HT1080 (cell line): ENCODE measurements around the gene ZFAND3. TPM values are rescaled to one million over a fixed set of nuclear protein-coding genes. Genes with fewer than 3 reads are reported as not detected.

Source experiments
- DNase-seq: peaks from one replicate; pipeline ENCODE4 v3.0.0-alpha.2; 2015; ENCODE audit warnings: low read depth
- total RNA-seq: library from RNA; depleted of rRNA; stranded (reverse); fragments of >200 nt; shearing (Covaris generic); gene quantifications from 2 replicates; pipeline ENCODE4 v1.2.3, GENCODE V29; 2014

Gene ZFAND3
- total RNA-seq, 1 experiment from 2014 or later: 18.2 TPM

DNA sequence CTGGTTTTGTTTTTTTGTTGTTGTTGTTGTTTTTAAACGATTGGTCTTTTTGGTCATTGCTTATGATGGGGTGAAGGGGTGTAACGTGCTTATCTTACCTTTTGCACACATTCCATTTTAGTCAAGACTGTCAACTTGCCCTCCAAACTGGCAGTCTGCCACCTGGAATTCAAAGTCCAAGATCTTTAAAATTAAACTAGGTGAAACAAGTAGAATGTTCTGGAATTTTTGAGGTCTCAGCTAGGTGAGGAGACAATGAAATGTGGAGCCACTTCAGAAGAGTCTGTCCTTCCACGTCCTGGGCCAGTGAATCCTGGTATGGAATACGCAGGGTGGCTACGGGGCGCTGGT is 344.6 kb downstream of the ZFAND3 start:
- no peak for DNase-seq

DNA sequence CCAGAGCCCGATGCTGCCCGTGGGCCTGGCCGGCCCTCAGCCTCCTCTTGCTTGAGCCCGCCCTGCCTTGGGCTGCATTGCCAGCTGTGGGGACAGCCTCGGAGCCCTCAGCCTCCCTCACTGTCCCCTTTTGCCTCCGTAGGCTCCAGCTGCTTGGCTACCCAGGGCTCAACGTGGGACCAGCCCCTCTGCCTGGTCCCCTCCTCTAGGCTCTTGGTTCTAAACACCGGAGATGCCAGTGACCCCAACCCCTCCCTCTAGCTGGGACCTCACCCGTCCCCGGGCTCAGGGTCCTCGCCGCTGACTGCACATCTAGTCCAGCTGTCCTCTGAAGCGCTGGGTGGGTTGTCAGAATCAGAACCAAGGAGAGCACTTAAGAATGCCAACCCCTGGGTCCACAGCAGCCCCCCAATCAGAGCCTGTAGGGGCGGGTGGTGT is 345.2 kb downstream of the ZFAND3 start:
- DNase-seq: no peak

DNA sequence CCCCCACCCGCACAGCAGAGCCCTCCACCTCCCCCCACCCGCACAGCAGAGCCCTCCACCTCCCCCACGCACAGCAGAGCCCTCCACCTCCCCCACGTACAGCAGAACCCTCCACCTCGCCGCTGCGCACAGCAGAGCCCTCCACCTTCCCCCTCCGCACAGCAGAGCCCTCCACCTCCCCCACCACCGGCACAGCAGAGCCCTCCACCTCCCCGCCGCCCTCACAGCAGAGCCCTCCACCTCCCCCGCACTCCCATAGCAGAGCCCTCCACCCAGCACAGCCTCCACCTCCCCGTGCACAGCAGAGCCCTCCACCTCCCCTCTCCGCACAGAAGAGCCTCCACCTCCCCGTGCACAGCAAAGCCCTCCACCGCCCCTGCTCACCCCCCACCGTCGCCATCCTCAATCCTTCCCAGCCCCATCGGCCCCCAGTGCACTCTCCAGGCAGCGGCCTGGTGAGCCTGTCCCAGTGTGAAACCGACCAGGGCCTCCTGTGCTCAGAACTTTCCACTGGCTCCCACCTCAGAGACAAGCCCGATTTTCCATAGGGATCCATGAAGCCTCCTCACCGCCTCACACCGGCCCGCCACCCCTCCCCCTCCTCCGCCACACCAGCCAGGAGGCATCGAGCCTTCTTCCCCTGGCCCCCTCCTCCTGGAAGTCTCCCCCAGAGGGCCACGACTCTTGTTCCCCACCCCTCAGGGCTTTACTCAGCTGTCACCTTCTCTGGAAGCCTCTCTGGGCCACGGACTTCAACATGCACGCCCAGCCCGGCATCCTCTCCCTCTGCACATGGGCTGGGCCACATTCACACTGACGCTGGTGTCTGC is 347.1 kb downstream of the ZFAND3 start:
- DNase-seq: no peak

DNA sequence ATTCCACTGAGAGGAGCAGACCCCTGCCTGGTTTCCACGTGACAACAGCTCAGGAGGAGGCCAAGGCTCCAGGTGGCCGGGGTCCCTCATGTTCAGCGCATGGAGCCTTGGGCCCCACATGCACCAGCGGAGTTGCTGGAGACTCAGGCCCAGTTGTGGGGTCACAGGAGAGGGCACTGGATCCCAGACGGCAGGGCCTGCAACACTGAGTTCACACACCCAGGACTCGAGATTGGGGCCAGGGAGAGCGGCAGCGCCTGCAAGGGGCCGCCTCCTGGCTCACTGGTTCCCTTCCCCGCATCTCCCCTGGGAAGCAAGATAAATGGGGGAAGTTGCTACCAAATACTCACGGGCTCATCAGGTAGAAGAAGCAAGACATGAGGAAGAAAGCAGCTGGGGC is 348.1 kb downstream of the ZFAND3 start:
- DNase-seq: no peak

DNA sequence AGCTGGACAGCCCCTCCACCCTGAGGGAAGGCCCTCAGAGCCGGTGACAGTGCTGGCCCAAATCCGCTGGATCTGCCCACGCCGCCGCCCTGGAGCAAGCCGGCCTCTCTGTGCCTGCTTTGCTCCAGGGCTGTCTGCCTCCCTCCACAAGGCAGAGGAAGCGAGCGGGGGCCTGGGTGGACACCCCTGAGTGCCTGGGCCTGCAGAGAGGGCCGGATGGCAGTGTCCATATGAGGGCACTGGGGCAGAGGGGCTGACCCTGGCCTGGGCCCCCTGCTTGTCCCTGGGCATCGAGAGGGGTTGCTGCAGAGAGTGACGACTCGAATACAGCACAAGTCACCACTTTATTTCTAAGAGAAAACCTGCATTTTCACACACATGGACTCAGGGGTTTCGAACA is 348.6 kb downstream of the ZFAND3 start:
- no peak for DNase-seq

DNA sequence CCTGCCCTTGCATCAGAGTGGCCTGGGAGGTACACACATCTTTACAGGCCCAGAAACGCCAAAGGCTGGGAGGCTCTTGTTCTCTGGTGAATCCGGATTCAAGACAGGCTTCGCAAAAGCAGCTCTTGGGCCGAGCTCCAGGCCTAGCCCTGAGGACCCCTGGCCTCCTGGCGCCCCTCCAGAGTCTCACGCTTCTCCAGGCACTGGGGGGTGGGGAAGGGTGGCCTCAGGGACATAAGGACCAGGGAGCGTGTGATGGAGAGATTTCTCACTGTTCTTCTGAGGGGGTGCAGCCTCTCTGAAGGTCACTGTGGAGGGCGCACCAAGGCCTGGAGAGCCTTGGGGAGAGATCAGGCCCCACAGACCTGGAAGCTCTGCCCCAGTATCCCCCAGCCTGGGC is 349.2 kb downstream of the ZFAND3 start:
- no peak for DNase-seq

DNA sequence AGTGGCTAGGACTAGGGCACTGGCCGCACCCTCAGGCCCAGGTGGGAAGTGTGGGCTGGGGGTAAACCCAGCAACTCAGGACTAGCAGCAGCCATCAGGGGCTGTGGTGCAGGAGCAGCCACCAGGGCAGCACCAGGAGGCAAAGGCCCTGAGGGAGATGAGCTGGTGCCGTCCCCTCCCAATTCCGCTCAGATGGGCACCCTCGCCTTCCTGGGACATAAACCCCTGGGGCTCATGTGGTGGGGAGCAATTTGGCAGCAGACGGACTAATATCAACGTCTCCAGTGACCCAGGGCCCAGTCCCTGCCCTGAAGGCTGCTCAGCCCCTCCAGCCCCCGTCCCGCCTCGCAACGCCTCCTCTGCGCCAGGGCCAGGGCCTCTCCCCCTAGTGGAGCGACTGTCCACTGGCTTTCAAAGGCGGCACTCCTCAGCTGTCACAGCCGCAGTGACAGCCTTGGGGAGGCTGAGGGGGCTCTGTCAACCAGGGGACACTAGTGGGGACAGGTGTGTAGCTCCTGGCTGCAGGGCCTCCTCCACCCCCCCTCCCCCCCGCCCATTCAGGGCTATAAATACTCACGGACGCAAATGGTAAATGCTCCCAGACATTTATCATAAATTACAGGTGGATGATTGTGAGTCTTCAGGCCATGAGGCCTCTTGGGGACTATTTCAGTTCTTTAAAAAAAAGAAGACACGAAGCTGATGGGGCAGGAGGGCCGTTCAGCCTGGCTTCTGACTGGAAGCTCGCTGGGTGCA is 349.9 kb downstream of the ZFAND3 start:
- DNase-seq: no peak

DNA sequence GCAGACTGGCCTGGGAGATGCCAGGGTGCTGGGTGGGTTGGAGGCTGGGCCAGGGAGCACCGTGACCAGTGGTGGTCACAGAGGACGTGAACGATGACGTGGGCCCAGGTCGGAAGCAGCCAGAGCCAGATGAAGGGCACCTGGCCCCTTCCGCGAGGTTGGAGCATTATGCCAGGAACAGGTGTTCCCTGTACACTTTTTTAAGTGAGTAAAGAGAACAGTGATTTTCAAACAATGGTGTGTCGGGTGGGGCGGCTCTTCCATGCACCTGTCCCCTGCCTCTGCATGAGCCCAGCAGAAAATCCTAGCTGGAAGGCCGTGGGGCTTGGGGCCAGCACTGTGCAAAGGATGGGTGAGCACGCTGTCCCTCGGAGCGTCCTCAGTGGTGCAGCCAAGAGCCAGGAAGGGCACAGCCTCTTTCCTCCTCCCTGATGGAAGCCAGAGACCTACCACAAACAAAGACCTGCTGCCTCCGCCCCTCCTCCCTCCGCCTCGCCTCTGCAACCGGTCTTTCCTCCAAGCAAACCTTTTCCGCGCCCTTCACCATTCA is 350.5 kb downstream of the ZFAND3 start:
- DNase-seq: no peak

DNA sequence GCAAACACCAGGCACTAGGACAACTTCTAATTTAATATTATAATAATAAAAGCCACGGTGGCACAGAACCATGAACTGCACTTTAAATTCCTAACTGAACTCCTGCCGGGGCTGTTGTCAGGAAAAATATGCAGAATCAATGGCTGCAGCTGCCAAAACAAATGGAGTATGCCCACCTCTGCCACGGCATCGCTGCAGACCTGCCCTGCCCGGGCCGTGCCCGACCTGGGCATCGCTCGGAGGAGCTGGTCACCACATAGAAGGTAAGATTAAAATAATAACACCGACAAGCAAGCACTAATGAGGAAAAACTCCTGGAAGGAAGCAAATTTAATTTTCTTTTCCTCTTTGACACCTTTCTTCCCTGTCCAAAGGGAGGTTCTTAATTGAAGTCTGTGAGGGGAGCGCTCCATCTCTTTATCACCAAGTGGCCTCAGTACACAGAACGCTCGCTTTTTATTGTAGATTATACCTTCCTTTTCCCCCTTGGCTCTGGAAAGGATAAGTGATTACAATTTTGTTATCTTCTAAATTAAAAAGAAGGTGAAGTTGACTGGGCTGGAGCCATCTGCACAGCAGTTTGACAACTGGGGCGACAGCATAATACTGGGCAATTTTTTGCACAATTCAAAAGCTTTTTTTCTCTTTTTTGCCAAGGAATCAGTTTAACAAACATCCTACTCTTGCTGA is 351.3 kb downstream of the ZFAND3 start:
- no peak for DNase-seq

DNA sequence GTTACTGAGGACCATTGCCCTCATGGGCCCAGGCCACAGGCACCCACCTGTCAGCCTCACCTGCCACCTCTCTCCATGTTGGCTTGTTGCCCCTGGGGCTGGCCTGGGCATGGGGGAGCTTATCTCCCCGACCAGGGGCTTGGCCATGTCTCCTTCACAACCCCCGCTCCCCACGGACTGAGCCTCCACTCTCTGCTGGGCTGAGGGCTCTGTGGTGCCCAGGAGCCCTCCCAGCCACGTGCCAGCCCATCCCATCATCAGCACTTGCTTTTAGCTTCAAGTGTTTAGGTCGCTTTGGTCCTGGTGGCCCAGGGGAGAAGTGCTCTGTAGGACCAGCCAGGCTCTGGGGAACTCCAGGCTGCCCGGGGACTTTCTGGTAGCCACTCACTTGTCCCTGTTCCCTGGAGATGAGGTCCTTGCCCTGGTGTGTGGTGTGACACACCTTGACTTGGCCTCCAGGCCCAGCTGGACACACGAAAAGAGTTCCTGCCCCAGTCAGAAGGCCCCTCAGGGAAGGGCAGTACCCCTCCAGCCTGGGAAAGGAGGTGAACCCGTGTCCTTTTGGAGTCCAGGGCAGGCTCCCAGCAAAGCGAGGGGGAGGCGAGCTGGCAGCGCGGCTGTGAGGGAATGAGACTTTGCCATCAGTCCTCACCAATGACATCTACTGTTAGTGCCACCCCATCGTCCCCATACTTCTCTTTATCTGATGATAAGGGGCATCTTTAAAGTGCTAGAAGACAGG is 352.6 kb downstream of the ZFAND3 start:
- DNase-seq: no peak

DNA sequence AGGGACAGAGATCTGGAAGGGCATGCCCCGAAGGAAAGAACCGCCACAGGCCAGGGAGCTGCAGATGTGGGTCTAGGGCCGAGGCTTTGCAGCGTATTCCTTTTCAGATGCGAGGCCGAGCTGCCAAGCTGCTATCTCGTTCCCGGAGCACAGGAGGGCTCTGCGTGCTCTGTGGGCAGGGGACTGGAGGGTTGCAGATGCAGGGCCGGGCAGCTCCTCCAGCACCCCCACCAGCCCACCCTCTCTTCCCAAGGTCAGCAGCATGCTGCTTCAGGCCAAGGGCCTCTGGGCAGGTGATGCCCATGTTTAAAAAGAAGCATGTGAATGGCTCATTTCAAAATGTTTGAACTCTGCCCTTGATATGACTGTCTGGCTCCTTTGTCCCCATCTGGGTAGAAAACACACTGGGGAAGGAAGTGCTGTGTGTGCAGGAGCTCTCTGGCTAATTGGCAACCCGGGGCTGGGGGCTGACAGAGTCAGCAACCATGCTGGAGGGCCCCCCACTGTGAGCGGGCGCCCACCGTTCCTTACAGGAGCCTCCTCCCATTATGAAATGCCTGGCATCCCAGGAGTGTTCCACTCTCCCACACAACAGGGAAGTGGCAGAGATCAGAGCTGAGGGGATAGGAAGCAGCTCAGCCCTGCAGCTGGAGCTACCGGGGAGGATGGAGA is 353.3 kb downstream of the ZFAND3 start:
- DNase-seq: no peak

DNA sequence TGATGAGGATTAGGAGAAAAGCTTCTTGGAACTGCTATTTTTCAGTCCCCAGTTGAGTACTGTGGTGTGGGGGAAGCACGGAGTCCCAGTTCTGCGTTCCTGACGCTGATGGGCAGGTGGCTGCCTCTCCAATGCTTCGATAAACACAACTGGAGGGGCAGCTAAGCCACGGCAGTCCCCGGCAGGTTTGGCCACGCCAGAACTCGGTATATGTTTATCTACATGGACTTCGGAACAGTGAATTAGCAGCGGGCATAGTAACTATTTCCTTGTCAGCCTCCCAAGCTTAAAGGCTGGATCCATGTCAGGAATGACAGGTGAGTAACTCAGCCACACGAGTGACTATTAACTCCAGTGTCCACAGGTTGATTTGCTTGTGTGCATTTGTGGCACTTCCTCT is 354.4 kb downstream of the ZFAND3 start:
- DNase-seq: no peak

DNA sequence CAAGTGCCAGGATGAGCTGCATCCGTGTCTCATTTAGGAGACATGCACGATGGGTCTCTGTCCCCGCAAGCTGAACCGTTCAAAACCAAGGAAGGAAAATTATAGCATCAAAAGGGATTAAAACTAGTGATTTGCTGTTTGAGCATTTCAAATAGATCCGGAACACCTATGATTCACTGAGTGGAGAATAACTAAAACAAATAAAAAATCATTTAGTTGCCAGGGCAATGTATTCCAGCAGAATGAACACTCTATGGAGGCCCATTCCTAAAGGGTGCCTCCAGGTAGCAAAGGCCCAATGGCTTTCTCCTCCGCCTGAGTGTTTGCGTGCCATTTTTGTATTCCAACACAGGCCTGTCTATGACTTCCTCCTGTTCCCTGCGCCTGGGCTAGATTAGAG is 354.8 kb downstream of the ZFAND3 start:
- no peak for DNase-seq

DNA sequence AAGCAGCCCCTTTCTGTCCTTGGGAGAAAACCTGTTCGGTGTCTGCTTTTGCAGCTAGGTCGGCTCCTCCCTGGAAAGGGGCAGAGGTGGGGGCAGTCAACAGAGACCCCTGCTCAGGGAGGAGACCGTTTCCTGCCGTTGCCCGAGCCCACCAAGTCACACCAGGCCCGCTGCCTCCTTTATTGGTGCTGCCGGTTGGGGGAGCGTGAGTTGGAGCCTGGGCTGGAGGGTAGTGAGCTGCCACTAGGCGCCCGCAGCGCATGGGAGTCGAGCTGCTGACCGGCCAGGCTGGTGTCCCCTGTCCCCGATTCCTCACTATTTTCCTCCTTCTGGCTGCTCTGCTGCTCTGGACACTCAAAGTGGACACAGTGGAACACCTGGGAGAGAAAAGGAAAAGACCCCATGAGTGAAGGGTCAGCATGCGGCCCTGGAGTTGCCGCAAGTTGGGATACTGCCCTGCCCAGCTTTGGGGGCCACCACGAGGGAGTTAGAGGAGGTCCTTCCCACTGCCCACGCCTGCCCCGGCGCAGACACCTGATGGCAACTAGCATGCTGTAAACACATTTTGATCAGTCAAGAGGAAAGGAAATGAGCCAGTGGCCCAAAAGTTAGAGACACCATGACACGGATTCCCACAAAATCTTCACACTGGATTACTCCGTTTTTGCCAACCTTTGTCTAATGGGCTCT is 355.4 kb downstream of the ZFAND3 start:
- no peak for DNase-seq

DNA sequence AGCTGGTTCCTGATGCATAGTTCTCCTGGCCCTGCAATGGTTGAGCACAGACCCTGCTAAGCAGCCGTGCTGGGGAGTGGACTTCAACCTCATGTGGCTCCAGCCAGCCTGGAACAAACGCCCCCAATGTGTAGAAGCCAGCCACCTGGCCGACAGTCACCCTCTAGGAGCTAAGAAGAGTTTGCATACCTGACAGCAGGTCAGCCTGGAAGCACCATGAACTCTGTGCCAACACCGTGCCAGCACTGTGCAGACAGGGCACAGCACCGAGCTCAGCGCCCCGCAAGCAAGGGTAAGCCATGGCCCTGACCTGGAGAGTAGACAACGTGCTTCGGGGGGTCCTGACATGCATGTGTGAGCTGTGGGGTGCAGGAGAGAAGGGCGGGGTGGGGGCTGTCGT is 356.3 kb downstream of the ZFAND3 start:
- no peak for DNase-seq

DNA sequence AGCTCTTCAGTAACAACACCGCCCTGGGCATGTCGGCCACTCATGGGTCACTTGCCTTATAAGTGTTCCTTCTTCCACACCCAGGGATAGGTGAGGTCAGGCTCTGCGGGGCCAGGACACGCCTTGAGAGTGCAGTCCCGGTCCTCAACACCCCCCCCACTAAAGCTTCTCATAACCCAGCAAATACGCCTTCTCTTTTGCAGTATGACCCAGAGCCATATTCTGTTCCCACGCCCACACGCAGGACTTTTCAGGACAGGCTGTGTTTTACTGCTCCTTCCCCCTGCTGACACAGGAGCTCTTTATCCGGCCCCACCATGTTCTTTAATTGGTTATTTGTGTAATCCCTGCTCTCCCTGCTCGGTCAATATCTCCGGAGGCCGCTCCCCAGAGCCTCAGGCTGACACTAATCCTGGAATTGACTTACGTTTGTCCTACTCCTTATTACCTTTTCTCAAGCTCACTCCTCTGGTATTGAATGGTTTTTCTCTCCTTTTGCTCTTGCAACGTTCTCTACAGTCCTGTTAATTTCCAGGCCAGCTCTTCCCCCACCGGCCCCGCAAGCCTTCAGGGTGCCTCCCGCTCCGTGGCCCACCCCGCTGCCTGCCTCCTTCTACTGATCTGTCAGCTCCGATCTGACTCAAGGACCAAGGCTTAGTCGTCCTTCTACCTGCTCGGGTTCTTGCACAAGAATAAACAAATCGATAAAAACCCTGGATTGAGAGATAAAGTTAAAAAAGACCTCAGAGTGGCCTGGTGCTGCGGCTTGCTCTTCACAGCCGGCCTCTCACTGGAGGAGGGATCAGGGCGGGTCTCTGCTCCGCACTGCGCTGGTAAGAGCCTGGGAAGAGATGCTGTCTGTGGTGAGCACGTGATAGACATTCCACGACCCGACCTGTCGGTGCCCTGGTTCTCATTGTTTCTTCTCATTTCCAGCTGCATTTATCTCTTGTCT is 357.5 kb downstream of the ZFAND3 start:
- DNase-seq: no peak

DNA sequence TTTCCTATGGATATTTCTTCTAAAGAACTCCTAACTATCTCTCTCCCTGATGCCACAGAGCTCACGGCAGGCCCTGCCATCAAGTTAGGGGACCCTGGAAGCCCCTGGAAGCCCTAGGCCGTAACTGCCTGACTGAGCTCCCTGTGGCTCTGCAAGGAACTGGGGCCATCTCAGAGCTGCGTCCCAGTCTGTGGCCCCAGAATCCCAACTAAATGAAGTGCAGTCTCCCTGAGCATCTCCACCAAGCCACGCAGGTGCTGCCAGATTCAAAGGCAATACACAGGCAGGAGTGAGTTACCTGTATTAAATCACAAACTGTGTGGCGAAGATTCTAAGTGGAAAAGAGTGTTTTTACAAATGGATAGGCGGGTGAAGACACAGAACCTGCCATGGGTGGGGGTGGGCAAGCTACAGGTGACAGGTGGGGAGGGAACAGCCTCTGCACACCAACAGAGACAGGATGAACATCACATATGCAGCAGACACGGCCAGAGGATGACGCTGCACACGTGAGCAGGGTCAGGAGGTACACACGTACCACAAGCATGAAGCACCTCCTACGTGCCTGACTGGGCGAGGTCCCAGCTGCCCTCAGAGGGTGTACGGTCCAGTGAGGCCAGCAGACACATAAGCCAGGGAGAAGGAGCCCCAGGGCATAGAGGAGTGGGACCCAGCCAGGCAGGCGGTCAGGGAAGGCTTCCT is 358.5 kb downstream of the ZFAND3 start:
- DNase-seq: no peak

DNA sequence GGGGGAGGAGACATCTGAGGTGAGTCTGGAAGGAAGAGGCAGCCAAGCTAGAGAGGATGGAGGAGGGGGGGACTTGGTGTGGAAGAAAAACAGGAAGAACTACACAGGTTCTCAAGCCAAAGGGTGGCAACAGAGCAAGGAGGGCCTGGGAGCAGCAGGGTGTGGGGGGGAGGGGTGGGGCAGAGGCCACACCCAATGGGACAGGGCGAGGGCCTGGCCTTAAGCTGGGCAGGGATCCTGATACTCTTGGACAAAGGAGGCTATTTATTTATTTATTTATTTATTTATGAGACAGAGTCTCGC is 359.0 kb downstream of the ZFAND3 start:
- no peak for DNase-seq

DNA sequence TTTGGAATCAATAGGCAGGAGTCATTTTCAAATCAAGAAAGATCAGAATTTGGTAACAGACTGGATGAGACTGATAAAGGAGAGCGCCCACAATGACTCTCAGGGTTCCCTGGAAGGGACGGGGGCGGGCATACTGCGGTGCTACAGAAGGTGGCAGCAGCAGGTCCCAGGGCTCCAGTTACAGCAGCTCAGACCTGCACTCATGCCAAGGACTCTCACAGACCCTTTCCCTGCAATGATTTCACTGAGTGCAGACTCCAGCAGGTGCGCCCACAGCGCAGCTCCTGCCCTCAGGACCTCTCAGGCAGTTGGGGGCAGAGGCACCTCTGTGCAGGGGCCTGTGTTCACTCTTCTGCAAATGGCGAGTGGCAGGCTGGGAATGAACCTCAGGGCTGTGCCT is 359.8 kb downstream of the ZFAND3 start:
- DNase-seq: no peak
